SHP77 treated with DMSO at 0.1 percent for 48 hours (cell line): ENCODE measurements around the gene PDE6B.
"Not testable (repeated sequence)": the region's sequence is repeated elsewhere in the genome, so short reads cannot be mapped to it uniquely, and the experiment has no call there.

Experiments
- DNase-seq: peaks from one replicate; lab custom pipeline; 2025; lab: John Stamatoyannopoulos, UW

Gene PDE6B

DNA sequence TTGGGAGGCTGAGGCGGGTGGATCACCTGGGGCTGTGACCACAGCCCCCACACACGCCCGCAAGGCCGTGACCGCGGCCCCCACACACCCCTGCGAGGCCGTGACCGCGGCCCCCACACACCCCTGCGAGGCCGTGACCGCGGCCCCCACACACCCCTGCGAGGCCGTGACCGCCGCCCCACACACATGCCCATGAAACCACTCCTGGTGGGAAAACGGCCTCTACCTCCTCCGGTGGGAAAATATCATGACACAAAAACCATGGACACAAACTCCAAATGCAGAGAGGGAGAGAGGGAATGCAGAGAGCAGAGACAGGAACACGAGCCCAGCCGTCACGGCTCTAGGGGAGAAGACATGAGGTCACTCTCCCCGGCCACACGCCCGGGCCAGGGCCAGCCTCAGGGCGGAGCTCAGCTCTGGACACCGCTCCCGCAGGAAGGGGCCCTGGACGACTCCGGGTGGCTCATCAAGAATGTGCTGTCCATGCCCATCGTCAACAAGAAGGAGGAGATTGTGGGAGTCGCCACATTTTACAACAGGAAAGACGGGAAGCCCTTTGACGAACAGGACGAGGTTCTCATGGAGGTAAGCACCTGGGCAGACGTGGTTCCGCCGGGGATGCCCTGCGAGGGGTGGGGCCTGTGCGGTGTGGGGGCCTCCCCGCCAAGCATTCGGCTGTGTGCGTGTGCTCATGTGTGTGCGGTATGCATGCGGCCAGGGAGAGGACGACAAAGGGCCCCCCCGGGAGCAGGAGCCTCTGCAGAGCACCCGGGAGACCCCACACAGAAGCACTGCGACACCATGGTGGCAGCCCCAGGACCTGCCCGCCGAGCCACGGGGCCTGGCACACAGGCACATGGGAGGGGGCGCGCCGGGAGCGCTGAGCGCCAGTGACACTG, 31.3 kb downstream of the PDE6B start:
- no peak for DNase-seq

DNA sequence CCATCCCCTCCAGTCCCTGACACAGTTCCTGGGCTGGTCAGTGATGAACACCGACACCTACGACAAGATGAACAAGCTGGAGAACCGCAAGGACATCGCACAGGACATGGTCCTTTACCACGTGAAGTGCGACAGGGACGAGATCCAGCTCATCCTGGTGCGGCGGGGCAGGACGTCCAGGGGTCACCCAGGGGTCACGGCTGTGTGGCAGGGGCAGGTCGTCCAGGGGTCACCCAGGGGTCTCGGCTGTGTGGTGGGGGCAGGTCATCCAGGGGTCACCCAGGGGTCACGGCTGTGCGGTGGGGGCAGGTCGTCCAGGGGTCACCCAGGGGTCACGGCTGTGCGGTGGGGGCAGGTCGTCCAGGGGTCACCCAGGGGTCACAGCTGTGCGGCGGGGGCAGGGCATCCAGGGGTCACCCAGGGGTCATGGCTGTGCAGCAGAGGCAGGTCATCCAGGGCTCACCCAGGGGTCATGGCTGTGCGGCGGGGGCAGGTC, 32.0 kb downstream of the PDE6B start:
- DNase-seq: no peak

DNA sequence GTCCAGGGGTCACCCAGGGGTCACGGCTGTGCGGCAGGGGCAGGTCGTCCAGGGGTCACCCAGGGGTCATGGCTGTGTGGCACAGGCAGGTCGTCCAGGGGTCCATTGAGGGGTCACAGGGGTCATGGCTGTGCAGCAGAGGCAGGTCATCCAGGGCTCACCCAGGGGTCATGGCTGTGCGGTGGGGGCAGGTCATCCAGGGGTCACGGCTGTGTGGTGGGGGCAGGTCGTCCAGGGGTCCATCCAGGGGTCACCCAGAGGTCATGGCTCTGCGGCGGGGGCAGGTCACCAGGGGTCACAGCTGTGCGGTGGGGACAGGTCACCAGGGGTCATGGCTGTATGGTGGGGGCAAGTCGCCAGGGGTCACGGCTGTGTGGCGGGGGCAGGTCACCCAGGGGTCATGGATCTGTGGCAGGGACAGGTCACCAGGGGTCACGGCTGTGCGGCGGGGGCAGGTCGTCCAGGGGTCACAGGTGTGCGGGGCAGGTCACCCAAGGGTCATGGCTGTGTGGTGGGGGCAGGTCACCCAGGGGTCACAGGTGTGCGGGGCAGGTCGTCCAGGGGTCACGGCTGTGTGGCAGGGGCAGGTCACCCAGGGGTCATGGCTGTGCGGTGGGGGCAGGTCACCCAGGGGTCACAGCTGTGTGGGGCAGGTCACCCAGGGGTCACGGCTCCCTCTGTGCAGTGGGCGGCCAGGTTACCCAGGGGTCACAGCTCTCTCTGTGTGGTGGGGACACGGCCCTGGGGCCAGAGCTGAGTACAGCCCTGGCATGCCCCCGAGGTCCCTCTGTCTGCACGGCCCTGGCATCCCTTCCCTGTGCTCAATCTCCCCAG, 32.7 kb downstream of the PDE6B start:
- DNase-seq: no peak

DNA sequence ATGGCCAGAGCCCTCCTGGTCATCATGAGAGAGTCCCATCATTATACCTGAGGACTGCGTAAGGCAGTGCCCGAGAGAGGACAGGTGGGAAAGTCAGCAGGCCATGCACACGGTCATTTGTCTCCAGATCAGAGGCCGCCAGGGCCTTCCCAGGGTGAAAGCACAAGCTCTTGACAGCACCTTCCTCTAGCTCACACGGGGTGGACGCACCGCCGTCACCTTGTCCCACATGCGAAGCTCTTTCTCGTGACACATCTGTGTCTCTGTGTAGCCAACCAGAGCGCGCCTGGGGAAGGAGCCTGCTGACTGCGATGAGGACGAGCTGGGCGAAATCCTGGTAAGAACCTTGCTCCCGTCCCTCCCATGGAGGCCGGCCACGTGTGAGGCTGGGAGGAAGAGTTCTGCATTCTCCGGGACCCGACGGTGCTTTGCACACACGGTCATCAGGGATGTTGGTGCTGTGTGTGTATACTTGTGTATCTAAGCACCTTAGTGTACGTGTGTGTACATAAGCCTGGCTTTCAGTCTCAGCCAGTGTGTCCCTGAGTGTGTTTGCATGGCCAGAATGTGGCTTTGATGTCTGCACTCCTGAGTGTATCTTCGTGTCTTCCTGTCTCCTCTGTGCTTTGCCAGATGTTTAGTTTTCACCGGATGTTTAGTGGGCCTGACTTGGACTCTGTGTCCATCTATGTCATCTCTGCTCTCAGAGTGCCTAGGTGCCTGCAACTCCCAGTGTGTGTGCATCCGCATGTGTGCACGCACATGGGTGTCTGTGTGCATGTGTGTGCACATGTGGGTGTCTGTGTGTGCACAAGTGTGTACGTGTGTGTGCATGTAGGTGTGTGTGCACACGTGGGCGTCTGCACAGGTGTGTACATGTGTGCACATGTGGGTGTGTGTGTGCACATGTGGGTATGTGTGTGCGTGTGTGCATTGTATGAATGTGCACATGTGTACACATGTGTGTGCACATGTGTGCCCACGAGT, 33.6 kb downstream of the PDE6B start:
- DNase-seq: no peak

DNA sequence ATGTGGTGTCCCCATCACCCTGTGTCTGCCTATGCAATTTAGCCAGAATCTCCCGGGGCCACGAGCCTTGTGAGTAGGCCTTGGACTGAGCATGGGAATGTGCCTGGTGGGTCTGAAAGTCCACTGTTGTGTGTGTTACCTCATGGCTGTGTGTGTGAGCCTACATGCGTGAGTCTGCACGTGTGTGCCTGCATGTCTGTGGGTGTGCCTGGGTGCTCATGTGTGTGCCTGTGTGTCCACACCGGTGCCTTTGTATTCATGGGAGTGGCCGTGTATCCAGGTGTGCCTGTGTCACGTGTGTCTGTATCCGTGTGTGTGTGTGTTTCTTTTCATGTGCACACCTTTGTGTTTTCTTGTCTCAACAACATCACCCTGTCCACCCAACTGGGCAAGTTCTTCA, 34.5 kb downstream of the PDE6B start:
- DNase-seq: no peak

DNA sequence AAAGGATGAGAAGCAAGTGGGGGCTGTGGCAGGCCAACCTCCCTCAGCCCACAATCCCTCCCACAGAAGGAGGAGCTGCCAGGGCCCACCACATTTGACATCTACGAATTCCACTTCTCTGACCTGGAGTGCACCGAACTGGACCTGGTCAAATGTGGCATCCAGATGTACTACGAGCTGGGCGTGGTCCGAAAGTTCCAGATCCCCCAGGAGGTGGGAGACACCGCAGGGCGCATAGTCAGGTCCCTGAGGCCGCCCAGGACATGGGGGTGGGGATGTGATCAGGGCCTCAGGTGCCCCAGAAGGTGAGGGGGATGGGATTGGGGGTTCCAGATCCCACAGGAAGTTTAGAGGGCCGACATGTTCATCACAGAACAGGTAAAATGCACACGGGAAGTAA, 35.0 kb downstream of the PDE6B start:
- DNase-seq: no peak

DNA sequence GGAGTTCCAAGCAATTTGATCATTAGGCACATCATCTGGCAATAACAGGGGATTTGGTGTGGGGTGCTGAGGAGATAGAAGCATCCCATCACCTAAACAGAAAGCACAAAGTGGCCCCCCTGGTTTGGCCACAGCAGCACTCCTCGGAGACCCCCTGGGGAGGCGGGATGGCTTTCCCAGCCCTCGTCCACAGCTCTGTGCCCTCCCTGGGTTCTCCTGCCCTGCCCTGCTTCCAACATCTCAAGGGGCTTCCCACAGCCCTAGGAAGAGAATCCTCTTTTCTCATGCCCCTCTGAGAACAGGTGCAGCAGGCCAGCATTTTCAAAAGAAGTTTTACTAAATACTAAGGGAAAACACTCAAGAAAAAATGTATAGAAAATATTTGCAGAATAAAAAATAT, 35.9 kb downstream of the PDE6B start:
- no peak for DNase-seq

DNA sequence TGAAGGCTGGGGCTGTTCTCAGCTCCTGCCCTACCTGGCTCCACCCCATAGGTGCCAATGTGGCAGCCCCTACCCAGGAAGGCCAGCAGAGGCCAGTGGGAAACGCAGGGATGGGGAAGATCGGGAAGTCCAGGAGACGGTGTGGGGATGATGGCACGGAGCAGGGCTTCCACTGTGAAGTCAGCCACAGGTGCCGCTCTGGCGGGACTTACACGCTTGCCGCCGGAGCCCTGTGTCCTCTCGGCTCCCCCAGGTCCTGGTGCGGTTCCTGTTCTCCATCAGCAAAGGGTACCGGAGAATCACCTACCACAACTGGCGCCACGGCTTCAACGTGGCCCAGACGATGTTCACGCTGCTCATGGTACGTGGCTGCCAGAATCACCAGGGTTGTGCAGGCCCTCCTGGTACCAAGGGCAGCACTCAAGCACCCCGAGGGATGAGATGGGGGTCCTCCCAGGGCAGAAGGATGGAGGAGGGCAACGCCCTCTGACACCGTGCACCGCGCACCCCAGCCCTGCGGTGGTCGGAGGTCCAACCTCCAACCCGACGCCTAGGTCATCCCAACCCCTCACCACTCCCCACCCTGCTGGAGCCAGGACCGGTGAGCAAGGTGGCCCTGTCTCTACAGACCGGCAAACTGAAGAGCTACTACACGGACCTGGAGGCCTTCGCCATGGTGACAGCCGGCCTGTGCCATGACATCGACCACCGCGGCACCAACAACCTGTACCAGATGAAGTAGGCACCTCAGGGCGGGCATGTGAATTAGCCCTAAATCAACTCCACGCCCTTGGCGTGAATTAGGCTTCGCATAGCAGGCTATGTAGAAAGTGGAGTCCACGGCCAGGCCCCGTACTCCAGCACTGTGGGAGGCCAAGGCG, 36.7 kb downstream of the PDE6B start:
- no peak for DNase-seq

DNA sequence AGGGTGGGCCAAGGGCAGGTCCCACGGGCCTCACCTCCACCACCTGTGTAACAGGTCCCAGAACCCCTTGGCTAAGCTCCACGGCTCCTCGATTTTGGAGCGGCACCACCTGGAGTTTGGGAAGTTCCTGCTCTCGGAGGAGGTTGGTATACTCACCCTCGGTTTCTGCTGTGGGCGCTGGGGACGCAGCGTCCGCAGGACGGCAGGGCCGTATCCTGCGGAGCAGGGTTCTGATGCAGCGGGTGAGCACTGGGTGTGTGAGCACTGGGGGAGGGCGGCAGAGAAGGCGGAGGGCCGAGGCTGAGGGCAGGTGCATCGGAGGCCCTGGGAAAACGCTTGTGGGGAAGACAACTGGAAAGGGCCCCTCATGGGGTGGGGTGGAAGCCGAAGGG, 37.7 kb downstream of the PDE6B start:
- DNase-seq: no peak

DNA sequence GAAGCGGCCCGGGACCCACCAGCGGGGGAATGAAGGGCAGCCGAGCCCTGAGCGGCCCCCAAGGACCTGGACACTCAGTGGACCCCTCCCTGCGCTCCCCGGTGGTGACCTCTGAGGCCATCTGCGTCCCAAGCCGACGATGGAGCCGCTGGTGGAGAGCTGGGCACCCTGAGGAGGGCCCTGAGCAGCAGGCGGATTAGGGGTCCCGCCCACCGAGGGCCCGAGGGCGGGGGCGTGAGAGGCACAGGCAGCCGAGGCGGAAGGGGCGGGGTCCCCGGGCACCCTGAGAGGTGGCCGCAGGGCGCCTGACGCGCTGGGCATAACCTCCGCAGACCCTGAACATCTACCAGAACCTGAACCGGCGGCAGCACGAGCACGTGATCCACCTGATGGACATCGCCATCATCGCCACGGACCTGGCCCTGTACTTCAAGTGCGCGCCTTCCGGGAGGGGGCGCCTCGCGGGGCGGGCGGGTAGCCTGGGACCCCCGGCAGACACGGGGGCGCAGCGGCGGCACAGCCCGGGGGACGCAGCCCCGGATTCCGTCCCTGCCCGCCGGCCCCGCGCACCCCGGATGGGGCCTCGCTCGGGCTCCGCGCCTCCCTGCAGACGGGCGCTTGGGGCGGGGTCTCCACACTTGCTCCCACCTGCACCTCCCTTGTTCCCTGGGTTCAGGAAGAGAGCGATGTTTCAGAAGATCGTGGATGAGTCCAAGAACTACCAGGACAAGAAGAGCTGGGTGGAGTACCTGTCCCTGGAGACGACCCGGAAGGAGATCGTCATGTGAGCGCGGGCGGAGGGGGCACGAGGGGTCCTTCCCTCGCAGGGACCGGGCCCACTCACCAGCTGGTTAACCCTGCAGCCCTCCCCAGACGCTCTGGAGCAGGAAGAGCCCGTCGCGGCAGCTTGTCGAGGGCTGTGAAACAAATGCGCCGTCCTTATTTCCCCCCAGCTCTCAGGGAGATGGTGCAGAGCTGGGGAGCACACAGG, 38.4 kb downstream of the PDE6B start:
- no peak for DNase-seq

DNA sequence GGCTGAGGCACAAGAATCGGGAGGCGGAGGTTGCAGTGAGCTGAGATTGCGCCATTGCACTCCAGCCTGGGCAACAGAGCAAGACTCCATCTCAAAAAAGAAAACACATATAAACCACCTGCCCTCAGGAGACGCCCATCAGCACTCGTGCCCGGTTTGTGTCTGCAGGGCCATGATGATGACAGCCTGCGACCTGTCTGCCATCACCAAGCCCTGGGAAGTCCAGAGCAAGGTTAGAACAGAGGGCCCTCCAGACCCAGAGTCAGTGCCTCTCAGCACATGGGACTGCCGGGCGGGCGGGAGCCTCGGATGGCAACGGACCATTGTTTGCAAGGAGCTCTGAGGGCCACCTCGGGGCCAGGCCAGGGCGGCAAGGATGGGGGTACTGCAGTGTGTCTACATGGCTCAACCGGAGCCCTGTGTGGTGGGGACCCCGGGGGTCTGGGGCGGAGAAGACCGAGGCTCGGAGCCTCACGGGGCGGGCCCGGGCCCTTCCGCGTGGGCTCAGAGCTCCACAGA, 39.4 kb downstream of the PDE6B start:
- DNase-seq: no peak

DNA sequence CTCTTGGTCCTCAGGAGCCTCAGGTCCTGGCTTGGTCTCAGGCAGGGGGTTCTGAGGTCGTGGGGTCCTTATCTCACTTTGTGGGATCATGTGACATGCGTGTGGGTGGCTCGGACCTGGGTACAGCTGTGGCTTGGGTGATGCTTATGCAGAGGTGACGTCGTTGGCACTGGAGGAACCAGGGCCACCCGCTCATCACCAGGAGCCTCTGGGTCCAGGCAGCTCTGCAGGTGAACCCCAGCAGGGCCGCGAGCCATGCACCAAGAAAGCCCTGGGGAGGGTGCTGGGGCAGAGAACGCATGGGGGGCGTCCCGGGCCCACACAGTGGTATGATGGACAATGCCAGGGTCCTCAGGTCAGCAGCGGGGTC, 40.0 kb downstream of the PDE6B start:
- no peak for DNase-seq

DNA sequence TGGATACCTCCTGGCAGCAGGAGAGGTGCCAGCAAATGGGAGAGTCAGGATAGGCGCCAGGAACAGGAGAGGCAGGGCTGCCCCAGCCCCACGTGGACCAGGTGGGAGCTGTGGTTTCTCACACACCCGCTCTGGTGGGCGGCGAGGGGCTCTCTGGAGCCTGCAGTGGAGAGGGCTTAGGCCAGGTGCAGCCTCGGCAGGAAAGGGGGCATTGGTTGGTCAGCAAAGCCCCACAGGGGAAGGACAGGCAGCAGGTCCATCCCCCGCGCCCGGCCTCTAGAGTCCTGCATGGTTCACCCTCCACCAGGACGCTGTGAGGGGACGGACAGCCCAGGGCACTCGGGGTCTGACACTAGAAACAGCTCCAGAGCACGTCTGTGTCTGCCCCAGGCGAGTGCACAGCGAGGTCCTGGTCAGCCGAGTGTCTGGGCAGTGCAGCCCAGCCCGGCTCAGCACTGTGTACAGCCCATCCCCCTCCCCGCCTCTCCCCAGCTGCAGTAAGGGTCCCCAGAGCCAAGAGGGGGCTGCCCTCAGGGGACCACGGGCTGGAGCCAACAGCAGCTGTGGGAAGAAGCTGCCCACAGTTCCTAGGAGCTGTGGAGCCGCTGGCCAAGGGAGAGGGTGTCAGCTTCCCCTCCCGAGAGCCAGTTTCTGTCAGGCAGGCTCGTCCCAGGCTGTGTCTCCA, 40.5 kb downstream of the PDE6B start:
- no peak for DNase-seq

DNA sequence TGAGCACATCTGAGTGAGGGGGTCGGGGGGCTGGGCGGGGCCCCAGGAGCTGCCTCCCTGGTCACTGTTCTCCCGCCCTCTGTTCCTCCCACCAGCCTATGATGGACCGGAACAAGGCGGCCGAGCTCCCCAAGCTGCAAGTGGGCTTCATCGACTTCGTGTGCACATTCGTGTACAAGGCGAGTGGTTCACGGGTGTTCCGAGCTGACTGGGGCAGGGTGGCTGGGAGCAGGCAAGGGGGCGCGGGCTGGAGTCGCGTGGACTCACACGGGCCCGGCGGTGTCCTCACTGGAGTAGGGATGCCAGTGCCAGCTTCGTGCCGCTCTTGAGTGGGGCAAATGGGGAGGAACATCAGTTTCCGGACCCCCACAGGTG, 41.0 kb downstream of the PDE6B start:
- DNase-seq: no peak

DNA sequence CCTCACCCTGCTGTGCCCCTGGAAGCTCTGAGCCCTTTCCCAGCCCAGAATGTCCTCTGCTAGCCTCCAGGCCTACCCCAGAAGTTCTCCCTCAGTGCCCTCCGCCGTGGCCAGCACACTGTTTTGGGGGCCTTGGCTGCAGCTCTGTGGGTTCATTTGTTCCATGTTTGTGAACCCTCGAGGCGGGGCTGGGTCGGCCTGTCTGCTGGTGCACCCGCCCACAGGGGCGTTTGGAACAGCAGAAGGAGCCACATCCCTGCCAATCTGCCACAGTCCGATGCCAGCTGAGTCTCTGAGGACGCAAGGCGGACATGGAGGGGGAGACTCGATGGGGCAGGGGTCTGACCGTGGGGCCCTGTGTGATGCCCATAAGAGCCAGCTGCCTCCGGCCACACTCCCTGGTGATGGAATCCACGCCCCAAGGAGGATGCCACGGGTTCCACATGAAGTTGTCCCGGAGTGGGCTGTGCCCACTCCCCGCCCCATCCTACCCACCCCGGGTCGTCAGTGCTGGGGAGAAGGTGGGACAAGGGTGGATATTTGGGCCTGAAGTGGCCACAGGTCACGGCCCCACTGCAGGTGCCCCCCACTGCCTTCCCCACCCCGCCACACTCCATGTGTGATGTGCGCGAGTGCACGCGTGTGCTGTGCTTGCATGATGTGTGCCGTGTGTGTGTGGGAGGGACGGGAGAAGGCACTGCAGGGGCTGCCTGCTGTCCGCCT, 41.6 kb downstream of the PDE6B start:
- DNase-seq: no peak

DNA sequence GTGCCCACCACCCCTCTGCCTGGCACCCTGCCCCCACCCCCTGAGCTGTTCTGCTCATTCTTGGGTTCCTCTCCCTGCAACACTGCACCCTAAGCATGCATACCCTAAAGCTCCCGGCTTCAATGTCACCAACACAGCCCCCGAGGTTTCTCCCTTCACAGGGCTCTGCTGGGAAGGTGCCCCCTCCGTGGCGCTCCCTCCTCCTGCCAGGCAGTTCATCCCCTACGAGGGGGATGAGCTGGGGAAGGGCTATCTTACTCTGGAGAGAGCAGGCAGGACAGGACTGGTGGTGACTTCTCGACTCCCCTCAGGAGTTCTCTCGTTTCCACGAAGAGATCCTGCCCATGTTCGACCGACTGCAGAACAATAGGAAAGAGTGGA, 42.2 kb downstream of the PDE6B start:
- DNase-seq: no peak

DNA sequence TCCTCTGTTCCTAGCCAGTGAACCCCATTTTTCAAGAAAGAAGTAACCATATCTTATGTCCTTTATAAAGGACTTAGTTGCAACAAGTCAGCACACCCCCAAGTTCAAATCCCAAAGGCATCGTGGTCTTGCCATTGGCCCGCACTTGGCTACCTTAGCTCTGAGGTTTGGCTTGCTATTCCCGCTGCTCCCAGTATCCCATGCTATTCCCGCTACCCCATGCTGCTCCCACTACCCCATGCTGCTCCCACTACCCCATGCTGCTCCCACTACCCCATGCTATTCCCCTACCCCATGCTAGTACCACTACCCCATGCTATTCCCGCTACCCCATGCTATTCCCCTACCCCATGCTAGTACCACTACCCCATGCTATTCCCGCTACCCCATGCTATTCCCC, 42.8 kb downstream of the PDE6B start:
- DNase-seq: not testable (repeated sequence)
